ENCODE measurements around the gene SEBOX.
A peak's percentile ranks its signal among the peaks of the same experiment; 100 is the strongest.

Gene SEBOX

DNA sequence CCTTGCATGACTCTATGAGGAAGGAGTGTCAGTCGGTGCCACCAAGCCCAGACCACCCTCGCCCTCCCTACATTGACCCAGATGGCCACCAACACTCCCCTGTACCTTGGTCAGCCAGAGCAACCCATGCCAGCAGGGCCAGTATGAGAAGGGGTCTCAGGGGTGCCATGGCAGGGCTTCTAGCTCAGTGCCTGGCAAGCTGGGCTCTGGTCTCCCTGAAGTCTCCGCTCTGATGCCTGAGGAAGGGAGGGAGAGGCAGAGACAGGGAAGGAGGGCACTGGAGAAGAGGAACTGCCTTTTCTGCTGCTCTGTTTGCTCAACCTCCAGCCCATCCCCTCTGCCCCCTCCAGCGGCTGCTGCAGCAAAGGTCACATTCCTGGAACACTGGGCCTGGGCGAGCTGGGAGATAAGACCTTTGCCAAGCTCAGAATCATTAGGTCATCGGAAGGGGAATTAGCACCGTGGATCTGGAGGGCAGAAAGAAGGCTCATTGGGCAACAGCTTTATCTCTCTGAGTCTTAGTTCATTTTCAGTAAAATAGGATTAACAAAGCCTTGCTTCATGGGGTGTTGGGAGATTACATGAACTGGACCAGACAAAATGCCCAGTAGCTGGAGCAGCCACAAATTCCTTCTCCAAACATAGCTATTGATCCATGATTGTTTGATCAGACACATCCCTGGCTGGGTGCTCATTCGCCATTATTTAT lies 5.2 kb upstream of the SEBOX start, which contains the start of gene VTN:
VTN (minus strand) TSS at position 273 of the 709 bp plus-strand sequence; CDS start at position 169, 104 bp downstream.
- H3K27me3 ChIP-seq (ENCODE audit: insufficient read depth, low read length) = no peaks in the 10 kb centered on the region
- peak within 1 kb of the TSS; percentile 37 for H3K4me3 ChIP-seq (ENCODE audit: low read length)
- H3K36me3 ChIP-seq (ENCODE audit: insufficient read depth, low read length) = peaks cover 3% of the 10 kb centered on the region
- H2AFZ ChIP-seq (ENCODE audit: low read depth, low read length) = peak within 1 kb of the TSS; percentile 19
- peaks cover 28% of the 10 kb centered on the region for H3K4me1 ChIP-seq (ENCODE audit: insufficient read depth, low read length)
- H3K9me3 ChIP-seq (ENCODE audit: low read length) = no peaks in the 10 kb centered on the region

DNA sequence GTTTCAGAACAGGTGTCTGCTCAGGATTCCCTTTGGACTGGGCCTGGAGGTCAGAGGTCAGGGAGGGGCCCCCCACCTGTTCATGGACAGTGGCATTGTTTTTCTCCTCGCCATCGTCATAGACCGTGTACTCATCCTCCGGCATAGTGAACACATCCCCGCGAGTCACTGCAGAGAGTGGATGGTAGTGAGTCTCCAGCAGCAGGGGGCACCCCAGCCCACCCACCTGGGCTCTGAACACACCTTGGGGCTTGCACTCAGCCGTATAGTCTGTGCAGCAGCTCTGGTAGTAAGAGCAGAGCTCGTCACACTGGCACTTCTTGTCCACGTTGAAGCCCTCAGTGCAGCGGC lies 4.7 kb upstream of the SEBOX start:
- Histone ChIP-seq H2AFZ (ENCODE audit: low read depth, low read length) (no peak overlapping the region), H3K4me1 (ENCODE audit: insufficient read depth, low read length) (peaks cover 28% of the 10 kb centered on the region), H3K9me3 (ENCODE audit: low read length) (no peaks in the 10 kb centered on the region), H3K4me3 (ENCODE audit: low read length) (no peak overlapping the region), H3K27me3 (ENCODE audit: insufficient read depth, low read length) (no peaks in the 10 kb centered on the region), H3K36me3 (ENCODE audit: insufficient read depth, low read length) (peaks cover 5% of the 10 kb centered on the region)

DNA sequence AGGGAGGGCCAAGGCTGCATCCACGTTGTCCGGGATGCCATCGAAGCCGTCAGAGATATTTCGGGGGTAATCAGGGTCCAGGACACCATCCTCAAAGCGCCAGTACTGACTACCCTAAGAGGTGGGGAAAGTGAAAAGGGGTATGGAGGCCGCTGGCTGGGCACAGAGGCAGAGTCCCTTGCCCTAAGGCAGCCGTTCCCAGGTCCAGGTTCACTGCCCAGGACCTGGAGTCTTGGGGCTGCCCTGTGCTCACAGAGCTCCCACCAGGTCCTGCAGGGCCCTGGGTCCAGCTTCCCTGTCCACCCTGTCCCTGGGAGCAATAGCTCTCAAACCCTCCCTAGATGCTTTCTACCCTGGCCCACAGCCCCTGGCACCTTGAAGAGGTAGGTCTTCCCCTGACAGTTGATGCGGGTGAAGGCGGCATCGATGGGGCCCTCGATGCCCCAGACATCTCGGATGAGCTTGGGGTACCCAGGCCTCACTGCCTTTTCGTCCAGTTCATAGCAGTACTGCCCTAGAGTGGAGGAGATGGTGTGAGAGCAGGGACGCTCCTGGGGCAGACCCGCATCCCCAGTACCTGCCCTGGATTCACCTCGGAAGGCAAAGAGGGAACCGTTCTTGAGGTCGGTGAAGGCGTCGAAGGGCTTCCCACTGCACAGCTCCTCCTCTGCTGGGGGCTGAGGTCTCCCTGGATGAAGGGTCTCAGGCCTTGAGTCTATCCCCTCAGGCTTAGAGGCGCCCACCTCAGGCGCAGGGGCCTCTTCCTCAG lies 4.1 kb upstream of the SEBOX start:
- no peaks in the 10 kb centered on the region for H3K27me3 ChIP-seq (ENCODE audit: insufficient read depth, low read length)

DNA sequence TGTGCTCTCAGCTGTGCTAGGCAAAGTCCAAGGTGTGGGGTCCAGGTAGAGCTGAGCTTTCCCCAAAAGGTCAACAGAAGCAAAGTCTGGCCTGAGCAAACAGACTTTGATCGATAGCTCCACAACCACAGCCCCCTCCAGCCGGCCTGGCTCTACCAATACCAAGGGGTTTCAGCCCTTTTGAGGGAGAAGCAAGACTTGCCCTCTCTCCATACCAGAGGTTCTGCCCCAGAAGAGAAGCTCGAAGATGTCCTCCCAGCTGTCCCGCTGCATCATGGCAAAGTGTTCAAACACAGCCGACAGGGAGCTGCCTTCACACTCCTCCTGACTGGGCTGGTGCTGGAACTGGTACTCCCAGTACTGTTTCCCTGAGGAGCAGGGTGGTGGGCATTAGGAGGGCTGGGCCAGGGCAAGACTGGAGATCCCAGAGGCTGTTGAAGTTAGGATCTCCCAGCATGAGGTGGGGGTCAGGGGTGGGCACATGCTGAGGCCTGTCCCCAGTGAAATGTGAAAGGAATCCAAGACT lies 3.4 kb upstream of the SEBOX start:
- no peaks in the 10 kb centered on the region for H3K9me3 ChIP-seq (ENCODE audit: low read length)
- H3K36me3 ChIP-seq (ENCODE audit: insufficient read depth, low read length) = peaks cover 10% of the 10 kb centered on the region
- H3K4me1 ChIP-seq (ENCODE audit: insufficient read depth, low read length) = peaks cover 24% of the 10 kb centered on the region
- H3K27me3 ChIP-seq (ENCODE audit: insufficient read depth, low read length) = no peaks in the 10 kb centered on the region
- H2AFZ ChIP-seq (ENCODE audit: low read depth, low read length) = no peak overlapping the region
- no peak overlapping the region for H3K4me3 ChIP-seq (ENCODE audit: low read length)

More for the DNA sequence above, 4.1 kb upstream of the SEBOX start:
- Histone ChIP-seq H3K9me3 (ENCODE audit: low read length) (no peaks in the 10 kb centered on the region), H3K36me3 (ENCODE audit: insufficient read depth, low read length) (peaks cover 4% of the 10 kb centered on the region), H2AFZ (ENCODE audit: low read depth, low read length) (no peak overlapping the region), H3K4me3 (ENCODE audit: low read length) (no peak overlapping the region), H3K4me1 (ENCODE audit: insufficient read depth, low read length) (peaks cover 28% of the 10 kb centered on the region)

DNA sequence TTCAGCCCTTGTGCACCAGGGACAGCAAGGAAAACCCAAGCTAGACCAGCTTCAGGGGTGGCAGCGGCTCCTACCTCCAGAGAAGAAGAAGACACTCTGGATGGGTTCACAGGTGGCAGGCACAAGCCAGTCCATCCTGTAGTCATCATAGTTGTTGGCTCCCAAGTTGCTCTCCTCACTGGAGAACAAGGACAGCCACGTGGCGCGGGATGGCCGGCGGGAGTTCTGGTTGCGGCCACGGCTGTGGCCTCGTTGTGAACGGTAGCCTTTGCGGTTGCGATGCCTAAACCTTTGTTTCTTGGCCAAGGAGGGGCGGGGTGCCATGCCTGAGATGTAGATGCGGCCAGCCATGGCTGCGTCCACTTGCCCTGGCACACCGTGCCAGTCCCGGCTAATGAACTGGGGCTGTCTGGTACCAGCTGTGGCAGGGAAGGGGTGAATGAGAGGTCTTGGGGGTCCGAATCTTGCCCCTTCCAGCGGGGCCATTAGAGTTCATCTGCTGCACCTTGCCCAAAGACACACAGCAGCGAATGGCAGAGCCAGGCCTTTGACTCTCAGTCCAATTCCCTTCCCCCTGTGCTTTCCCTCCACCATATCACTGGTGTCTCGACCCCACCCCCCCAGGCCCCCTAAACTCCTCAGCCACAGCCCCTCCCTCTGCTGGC lies 2.8 kb upstream of the SEBOX start:
- Histone ChIP-seq H2AFZ (ENCODE audit: low read depth, low read length) (no peak overlapping the region), H3K36me3 (ENCODE audit: insufficient read depth, low read length) (peaks cover 16% of the 10 kb centered on the region), H3K4me1 (ENCODE audit: insufficient read depth, low read length) (peaks cover 18% of the 10 kb centered on the region), H3K9me3 (ENCODE audit: low read length) (no peaks in the 10 kb centered on the region), H3K4me3 (ENCODE audit: low read length) (no peak overlapping the region), H3K27me3 (ENCODE audit: insufficient read depth, low read length) (no peaks in the 10 kb centered on the region)

DNA sequence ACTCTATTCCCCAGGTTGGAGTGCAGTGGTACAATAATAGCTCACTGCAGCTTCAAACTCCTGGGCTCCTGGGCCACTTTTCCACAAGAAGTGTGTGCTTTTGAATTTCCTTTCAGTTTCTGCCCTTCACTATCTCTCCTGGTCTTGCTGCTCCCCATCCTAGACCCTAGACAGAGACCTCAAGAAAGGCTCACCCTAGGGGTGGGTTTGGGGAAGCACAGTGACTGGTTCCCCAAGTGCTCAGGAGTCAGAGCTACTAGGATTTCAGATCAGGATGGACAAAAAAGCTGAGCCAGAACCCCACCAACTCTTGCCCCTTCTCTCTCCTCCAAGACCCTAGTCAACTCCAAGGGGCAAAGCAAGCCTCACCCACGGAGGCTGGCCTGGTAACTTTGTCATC lies 1.6 kb upstream of the SEBOX start:
- Histone ChIP-seq H3K9me3 (ENCODE audit: low read length) (no peaks in the 10 kb centered on the region), H3K36me3 (ENCODE audit: insufficient read depth, low read length) (peaks cover 24% of the 10 kb centered on the region), H3K4me3 (ENCODE audit: low read length) (no peak overlapping the region), H3K27me3 (ENCODE audit: insufficient read depth, low read length) (no peaks in the 10 kb centered on the region), H3K4me1 (ENCODE audit: insufficient read depth, low read length) (peaks cover 17% of the 10 kb centered on the region), H2AFZ (ENCODE audit: low read depth, low read length) (no peak overlapping the region)

DNA sequence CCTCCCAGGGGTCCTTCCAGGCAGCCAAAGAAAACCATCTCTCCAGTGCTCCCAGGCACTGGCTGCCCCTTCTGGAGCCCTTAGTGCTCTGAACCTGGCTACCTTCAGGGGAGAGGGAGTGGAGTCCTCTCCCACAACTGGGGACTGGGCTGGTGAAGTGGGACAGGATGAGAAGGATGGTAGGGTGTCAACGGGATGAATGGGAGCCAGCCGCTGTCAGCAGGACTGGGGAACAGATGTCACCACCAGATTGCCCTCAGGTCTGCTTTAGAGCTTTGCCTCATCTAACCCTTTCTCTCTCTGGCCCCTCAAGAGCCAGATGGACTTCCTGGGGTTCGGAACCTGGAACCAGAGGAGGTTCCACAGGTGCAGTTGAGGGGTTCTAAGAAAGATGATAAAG lies 488 bp upstream of the SEBOX start:
- Histone ChIP-seq H3K27me3 (ENCODE audit: insufficient read depth, low read length) (no peaks in the 10 kb centered on the region), H3K4me1 (ENCODE audit: insufficient read depth, low read length) (peaks cover 10% of the 10 kb centered on the region), H3K4me3 (ENCODE audit: low read length) (no peak overlapping the region), H3K36me3 (ENCODE audit: insufficient read depth, low read length) (peaks cover 35% of the 10 kb centered on the region), H3K9me3 (ENCODE audit: low read length) (no peaks in the 10 kb centered on the region), H2AFZ (ENCODE audit: low read depth, low read length) (no peak overlapping the region)

DNA sequence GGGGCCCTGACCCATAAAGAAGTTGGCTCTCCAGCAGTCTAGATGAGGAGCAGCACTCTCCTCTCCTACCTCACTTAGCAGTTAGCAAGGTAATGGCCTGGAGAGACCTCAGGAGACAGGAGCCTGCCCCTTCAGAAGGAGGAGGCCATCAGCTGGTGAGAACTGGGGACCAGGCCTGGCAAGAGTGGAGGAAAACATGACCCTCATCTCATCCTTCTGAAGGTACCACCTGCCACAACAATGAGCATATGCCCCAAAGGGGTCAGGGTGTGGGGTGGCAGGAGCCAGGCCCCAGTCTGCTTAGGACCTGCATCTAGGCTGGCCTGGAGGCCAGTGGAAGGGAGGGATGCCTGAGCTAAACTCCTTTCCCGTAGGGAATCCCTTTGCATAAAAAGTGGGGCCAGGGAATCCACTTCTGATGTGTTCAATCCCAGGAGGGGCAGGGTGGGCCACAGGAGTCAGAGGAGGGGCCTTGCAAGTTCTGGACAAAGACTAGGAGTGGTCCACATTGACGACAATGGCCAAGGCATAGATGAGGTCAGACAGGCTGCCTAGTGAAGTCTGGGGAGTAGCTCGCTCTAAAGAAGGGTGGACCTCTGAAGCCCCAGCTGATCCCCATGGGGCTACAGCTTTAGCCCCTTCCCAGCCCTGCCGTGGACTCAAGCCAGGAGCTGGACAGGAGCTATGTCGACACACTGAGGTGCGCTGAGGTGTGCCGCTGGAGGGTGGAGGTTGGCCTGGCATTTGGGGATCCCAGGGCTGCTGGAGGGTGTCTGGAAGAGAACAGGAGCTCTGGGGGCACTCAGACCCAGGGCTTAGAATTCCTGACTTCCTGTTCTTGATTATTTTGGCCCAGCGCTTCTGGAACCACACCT lies 986 bp downstream of the SEBOX start:
- peaks cover 47% of the 10 kb centered on the region for H3K36me3 ChIP-seq (ENCODE audit: insufficient read depth, low read length)
- no peaks in the 10 kb centered on the region for H3K27me3 ChIP-seq (ENCODE audit: insufficient read depth, low read length)
- H3K9me3 ChIP-seq (ENCODE audit: low read length) = no peaks in the 10 kb centered on the region

DNA sequence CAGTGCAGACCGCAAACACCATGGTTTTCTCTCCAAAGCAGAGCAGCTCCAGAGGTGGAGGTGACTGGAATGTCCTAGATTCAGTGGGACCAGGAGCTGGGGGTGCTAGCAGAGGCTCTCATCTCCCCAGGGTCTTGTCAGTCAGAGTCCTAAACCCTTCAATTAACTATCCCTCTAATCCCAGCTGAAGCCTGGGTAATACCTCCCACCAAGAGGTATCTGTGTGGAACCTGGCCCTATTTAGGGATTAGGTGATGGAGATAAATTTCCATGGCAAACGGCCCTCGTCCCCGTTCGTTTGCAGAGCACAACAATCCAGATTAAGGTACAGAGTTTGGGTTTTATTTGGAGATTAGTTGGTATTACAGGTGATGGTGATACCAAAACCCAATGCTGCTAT lies 1.8 kb downstream of the SEBOX start:
- Histone ChIP-seq H3K36me3 (ENCODE audit: insufficient read depth, low read length) (peaks cover 52% of the 10 kb centered on the region), H3K9me3 (ENCODE audit: low read length) (no peaks in the 10 kb centered on the region), H3K4me1 (ENCODE audit: insufficient read depth, low read length) (peaks cover 6% of the 10 kb centered on the region), H2AFZ (ENCODE audit: low read depth, low read length) (no peak overlapping the region), H3K4me3 (ENCODE audit: low read length) (no peak overlapping the region), H3K27me3 (ENCODE audit: insufficient read depth, low read length) (no peaks in the 10 kb centered on the region)

More for the DNA sequence above, 986 bp downstream of the SEBOX start:
- Histone ChIP-seq H3K4me1 (ENCODE audit: insufficient read depth, low read length) (no peaks in the 10 kb centered on the region), H2AFZ (ENCODE audit: low read depth, low read length) (no peak overlapping the region), H3K4me3 (ENCODE audit: low read length) (no peak overlapping the region)

DNA sequence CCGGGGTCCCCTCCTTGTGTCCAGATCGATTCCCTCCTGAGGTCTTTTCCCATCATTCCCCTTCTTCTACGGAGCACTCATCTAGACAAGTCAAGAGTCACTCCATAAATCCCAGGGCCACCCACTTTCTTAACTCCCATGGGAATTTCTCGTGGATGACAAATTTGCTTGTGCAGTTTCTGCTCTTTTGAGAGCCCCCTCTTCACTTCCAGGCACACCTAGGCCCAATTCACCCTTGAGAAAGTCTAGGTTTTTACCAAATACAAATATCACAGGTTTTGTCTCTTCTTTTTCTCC lies 7.2 kb downstream of the SEBOX start:
- peaks cover 63% of the 10 kb centered on the region for H3K36me3 ChIP-seq (ENCODE audit: insufficient read depth, low read length)
- H3K27me3 ChIP-seq (ENCODE audit: insufficient read depth, low read length) = no peaks in the 10 kb centered on the region
- H3K9me3 ChIP-seq (ENCODE audit: low read length) = no peaks in the 10 kb centered on the region
- H3K4me1 ChIP-seq (ENCODE audit: insufficient read depth, low read length) = peaks cover 21% of the 10 kb centered on the region
- H2AFZ ChIP-seq (ENCODE audit: low read depth, low read length) = peak overlapping the region; percentile 6
- peak overlapping the region; percentile 94 for H3K4me3 ChIP-seq (ENCODE audit: low read length)

DNA sequence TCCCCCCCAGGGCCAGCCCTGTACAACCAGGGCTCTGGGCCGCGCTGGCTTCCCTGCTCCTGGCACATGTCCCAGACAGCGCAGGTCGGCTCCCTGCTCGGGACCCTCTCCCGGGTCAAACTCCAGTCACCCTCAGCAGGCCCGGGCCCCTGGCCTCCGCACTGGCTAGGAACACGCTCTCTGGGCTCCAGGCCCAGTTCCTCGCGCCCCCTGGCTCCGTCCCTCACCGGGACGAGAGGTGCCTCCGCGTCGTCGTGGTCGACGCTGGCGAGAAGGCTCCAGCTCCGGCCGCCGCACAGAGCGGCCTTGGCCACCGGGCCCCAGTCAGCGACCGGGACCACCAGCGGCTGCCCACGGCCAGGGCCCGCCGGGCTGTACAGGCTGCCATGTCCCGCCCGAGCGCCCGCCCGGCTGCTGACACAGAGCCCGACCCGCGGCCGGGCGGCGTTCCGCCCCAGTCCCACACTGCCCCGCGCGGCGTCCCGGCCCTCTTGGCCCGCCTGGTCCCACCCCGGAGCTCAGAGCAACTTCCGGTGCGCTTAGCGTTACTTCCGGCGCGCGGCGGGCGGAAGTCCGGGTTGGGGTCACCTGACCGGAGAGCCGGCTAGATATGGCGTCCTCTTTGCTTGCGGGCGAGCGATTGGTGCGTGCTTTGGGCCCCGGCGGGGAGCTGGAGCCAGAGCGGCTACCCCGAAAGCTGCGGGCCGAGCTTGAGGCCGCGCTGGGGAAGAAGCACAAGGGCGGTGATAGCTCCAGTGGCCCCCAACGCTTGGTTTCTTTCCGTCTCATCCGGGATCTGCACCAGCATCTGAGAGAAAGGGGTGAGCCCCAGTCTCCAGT lies 7.7 kb downstream of the SEBOX start, which contains the start of gene POLDIP2:
POLDIP2 (minus strand) TSS at position 467 of the 840 bp plus-strand sequence; CDS start at position 388, 79 bp downstream.
- H3K27me3 ChIP-seq (ENCODE audit: insufficient read depth, low read length) = no peaks in the 10 kb centered on the region

DNA sequence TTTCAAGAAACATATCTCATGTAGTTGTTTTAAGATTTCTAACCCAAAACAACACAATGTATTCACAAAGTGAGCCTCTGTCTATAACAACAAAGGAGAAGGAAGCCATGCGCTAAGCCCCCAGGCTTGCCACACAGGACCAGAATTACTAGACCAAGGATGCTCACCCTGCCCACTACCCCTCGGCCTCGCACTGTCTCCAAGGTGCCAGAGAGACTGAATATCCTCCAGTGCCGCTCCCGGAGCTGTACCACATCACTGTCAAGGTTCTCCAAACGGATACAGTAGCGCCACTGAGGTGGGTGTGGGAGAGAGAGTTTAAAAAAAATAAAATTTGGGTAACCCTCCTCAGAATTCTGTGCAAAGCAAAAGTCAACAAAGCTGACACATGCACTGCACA lies 14.7 kb downstream of the SEBOX start:
- peaks cover 24% of the 10 kb centered on the region for H3K4me1 ChIP-seq (ENCODE audit: insufficient read depth, low read length)
- H2AFZ ChIP-seq (ENCODE audit: low read depth, low read length) = no peak overlapping the region
- peaks cover 84% of the 10 kb centered on the region for H3K36me3 ChIP-seq (ENCODE audit: insufficient read depth, low read length)
- H3K9me3 ChIP-seq (ENCODE audit: low read length) = no peaks in the 10 kb centered on the region
- no peaks in the 10 kb centered on the region for H3K27me3 ChIP-seq (ENCODE audit: insufficient read depth, low read length)
- no peak overlapping the region for H3K4me3 ChIP-seq (ENCODE audit: low read length)

More for the DNA sequence above, 7.7 kb downstream of the SEBOX start, which contains the start of gene POLDIP2:
- H2AFZ ChIP-seq (ENCODE audit: low read depth, low read length) = peak within 1 kb of the TSS; percentile 89
- peaks cover 21% of the 10 kb centered on the region for H3K4me1 ChIP-seq (ENCODE audit: insufficient read depth, low read length)
- H3K36me3 ChIP-seq (ENCODE audit: insufficient read depth, low read length) = peaks cover 62% of the 10 kb centered on the region
- peak within 1 kb of the TSS; percentile 94 for H3K4me3 ChIP-seq (ENCODE audit: low read length)
- no peaks in the 10 kb centered on the region for H3K9me3 ChIP-seq (ENCODE audit: low read length)

All from neuron (in vitro differentiated cells).